ENCODE results near the gene NFE2.

DNA sequence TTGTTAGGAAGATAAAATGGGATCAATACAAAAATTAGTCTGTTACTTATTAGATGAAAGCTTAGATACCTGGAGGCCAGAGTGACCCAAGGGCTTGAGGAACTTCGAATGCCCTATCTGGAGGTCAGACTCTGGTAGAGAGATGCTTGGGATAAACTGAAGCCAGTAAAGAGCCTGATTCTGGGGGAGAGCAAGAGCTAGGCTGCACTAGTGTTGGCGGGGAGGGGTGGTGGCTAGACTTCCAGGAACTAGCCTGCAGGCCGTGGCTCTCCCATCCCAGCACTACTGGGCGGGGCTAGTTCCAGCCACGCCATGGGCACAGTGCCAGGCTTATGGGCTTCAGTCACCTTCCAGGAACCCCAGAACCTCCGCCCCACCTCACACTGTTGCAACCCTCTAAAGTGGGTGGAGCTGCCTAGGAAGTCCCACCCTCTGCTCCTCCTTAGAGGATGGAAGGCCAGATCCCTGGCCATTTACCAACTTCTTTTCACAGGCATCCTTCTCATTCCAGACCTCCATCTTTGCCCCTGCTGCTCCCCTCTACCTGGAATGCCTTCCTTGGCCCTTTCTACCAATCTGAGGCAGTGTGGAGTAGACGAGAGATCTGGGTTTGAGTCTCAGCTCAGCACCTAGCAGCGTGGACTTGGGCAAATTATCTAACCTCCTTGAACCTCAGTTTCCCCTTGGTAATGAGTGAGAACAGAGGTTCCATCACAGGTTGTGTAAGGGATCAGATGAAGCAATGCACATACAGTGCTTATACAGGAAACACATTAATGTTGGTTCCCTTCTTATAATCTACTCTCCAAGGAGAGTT, 6.3 kb upstream of the NFE2 start:
- TF ChIP-seq, protein P1, sequence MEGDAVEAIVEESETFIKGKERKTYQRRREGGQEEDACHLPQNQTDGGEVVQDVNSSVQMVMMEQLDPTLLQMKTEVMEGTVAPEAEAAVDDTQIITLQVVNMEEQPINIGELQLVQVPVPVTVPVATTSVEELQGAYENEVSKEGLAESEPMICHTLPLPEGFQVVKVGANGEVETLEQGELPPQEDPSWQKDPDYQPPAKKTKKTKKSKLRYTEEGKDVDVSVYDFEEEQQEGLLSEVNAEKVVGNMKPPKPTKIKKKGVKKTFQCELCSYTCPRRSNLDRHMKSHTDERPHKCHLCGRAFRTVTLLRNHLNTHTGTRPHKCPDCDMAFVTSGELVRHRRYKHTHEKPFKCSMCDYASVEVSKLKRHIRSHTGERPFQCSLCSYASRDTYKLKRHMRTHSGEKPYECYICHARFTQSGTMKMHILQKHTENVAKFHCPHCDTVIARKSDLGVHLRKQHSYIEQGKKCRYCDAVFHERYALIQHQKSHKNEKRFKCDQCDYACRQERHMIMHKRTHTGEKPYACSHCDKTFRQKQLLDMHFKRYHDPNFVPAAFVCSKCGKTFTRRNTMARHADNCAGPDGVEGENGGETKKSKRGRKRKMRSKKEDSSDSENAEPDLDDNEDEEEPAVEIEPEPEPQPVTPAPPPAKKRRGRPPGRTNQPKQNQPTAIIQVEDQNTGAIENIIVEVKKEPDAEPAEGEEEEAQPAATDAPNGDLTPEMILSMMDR (IDR thresholded peaks at IDR 0.05) = no peak
- TF ChIP-seq POLR2AphosphoS5 (IDR thresholded peaks at IDR 0.05) = peak; percentile 67 to 69
- peak in 2 of 4 donors; percentile 32 to 46 for TF ChIP-seq POLR2A (IDR thresholded peaks at IDR 0.05)
